Activated T-helper 1 cell treated with anti-CD3 and anti-CD28 coated beads, Interleukin-12 subunit alpha, Interleukin-12 subunit beta, Interleukin-2, Interleukin-4 antibody, amounts not matched to agents 30 ng/mL and 10 ng/mL and 1 ng/mL, durations not matched to agents 14 hours and 24 hours and 36 hours (primary cell): ENCODE data around the gene TRPC4. TPM values are rescaled to one million over a fixed set of nuclear protein-coding genes. Genes with fewer than 3 reads are reported as not detected.

Experiments used
- DNase-seq: peaks from one replicate; pipeline ENCODE4 v3.0.0; 2021; ENCODE audit warnings: low spot score
- H3K27ac Mint-ChIP-seq: one replicate; pipeline ENCODE4 v1.8.0; 2021; ENCODE audit warnings: mild to moderate bottlenecking, mixed read lengths
- H3K27me3 Mint-ChIP-seq: one replicate; pipeline ENCODE4 v1.8.0; 2022; ENCODE audit warnings: mild to moderate bottlenecking, moderate library complexity, mixed read lengths; ENCODE audit not compliant: insufficient read depth
- H3K36me3 Mint-ChIP-seq: one replicate; pipeline ENCODE4 v1.8.0; 2021; ENCODE audit warnings: low read depth, mixed read lengths
- H3K4me1 Mint-ChIP-seq: one replicate; pipeline ENCODE4 v1.8.0; 2021; ENCODE audit warnings: low read depth, mixed read lengths
- H3K4me3 Mint-ChIP-seq: one replicate; pipeline ENCODE4 v1.8.0; 2021; ENCODE audit warnings: mild to moderate bottlenecking, moderate library complexity, mixed read lengths
- H3K9me3 Mint-ChIP-seq: one replicate; pipeline ENCODE4 v1.8.0; 2021; ENCODE audit warnings: mixed read lengths
- intact Hi-C: fragments of 100-400 bp; cut with micrococcal nuclease; formaldehyde crosslinking; loops from one replicate; pipeline ENCODE4 v1.15.1; 2024
- total RNA-seq: library from RNA; stranded (reverse); gene quantifications from 2 replicates; pipeline ENCODE4 v1.2.3, GENCODE V29; 2022

Gene TRPC4
- total RNA-seq = not detected in 2 replicates

- intact Hi-C loops = no loop called here
- Mint-ChIP-seq H3K9me3 (no peaks in the 10 kb centered on the region), H3K4me1 (no peaks in the 10 kb centered on the region), H3K27ac (no peak within 1 kb of the TSS), H3K27me3 (peaks cover 30% of the 10 kb centered on the region), H3K4me3 (no peak within 1 kb of the TSS), H3K36me3 (no peaks in the 10 kb centered on the region)
- DNase-seq = no peak
Observed at GRCh38 chr13:37869756-37870488, at the start of gene TRPC4. TSS of gene TRPC4 (minus strand) at chr13:37869772. CDS start at chr13:37783333, 86,439 bp downstream.

GRCh38 chr13:37918751-37919150, 49.2 kb upstream of the TRPC4 start:
- H3K4me1 Mint-ChIP-seq = no peaks in the 10 kb centered on the region
- no peaks in the 10 kb centered on the region for H3K36me3 Mint-ChIP-seq
- H3K9me3 Mint-ChIP-seq = peaks cover 3% of the 10 kb centered on the region
- no peak overlapping the region for H3K27ac Mint-ChIP-seq
- no peak for DNase-seq
- intact Hi-C loops = no loop called here
- H3K4me3 Mint-ChIP-seq = no peak overlapping the region
- no peaks in the 10 kb centered on the region for H3K27me3 Mint-ChIP-seq

DNA sequence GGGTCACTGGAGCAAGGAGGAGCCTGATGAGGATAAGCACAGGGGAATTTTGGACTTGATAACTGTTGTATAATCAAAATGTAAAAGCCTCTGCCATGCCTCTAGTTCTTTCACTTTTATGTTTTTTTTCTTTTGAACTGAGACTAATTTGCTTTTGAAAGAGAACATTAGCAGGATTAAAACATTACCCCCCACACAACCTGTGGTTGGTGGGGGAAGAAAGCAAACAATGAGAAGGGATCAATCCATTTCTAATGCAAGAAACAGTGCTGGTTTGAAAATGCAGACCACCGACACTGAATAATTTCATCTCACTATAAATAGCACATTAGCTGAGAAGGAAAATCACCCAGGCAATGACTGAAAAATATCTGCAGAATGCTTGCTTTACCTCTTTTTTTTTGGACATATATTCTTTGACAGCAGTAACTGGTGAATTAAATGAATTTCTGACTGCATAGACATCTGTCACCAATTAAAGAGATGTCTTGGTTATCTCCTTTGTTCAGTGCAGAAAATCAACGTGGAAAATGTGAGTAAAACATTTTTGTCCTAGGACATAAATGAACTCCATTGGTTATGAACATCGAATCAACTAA, 48.6 kb upstream of the TRPC4 start:
- Mint-ChIP-seq H3K4me3 (no peak overlapping the region), H3K27me3 (no peaks in the 10 kb centered on the region), H3K9me3 (peaks cover 3% of the 10 kb centered on the region), H3K27ac (no peak overlapping the region), H3K4me1 (no peaks in the 10 kb centered on the region), H3K36me3 (no peaks in the 10 kb centered on the region)
- intact Hi-C loops = no loop called here
- DNase-seq = no peak

- no peaks in the 10 kb centered on the region for H3K27me3 Mint-ChIP-seq
- no peak overlapping the region for H3K27ac Mint-ChIP-seq
- H3K9me3 Mint-ChIP-seq = peaks cover 3% of the 10 kb centered on the region
- H3K36me3 Mint-ChIP-seq = no peaks in the 10 kb centered on the region
- H3K4me3 Mint-ChIP-seq = no peak overlapping the region
- intact Hi-C loops = no loop called here
- no peak for DNase-seq
- H3K4me1 Mint-ChIP-seq = no peaks in the 10 kb centered on the region
Observed at GRCh38 chr13:37914781-37915391, 45.3 kb upstream of the TRPC4 start.

DNA sequence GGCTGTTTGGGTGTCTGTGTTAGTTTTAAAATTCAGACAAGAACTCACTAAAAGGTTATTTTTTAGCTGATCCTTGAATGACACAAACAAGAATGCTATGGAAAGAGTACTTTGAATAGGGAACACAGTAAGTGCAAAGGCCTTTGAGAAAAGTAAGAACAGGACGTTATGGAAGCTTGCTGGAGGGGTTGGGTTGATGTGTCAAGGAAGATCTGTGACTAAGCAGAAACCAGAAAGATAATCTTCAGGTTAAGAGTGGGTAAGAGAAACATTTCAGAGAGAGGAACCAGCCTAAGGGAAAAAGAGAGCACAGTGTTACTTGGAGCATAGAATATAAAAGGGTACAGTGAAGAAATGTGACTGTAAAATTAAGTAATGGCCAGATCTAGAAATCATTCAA, 41.2 kb upstream of the TRPC4 start:
- no peaks in the 10 kb centered on the region for H3K36me3 Mint-ChIP-seq
- no peak for DNase-seq
- H3K4me1 Mint-ChIP-seq = no peaks in the 10 kb centered on the region
- H3K27me3 Mint-ChIP-seq = no peaks in the 10 kb centered on the region
- peaks cover 3% of the 10 kb centered on the region for H3K9me3 Mint-ChIP-seq
- intact Hi-C loops = no loop called here
- H3K27ac Mint-ChIP-seq = no peak overlapping the region
- no peak overlapping the region for H3K4me3 Mint-ChIP-seq

- Mint-ChIP-seq H3K36me3 (no peaks in the 10 kb centered on the region), H3K4me3 (no peak overlapping the region), H3K9me3 (peaks cover 7% of the 10 kb centered on the region), H3K27ac (no peak overlapping the region), H3K27me3 (no peaks in the 10 kb centered on the region), H3K4me1 (no peaks in the 10 kb centered on the region)
- no peak for DNase-seq
- intact Hi-C loops = no loop called here
Observed at GRCh38 chr13:37906880-37907279, 37.3 kb upstream of the TRPC4 start.

- no peak for DNase-seq
- H3K9me3 Mint-ChIP-seq = peaks cover 8% of the 10 kb centered on the region
- no peak overlapping the region for H3K27ac Mint-ChIP-seq
- intact Hi-C loops = no loop called here
- H3K4me1 Mint-ChIP-seq = no peaks in the 10 kb centered on the region
- no peaks in the 10 kb centered on the region for H3K36me3 Mint-ChIP-seq
- no peaks in the 10 kb centered on the region for H3K27me3 Mint-ChIP-seq
- H3K4me3 Mint-ChIP-seq = no peak overlapping the region
Observed at GRCh38 chr13:37905736-37906135, 36.2 kb upstream of the TRPC4 start.

- intact Hi-C loops = no loop called here
- no peaks in the 10 kb centered on the region for H3K27me3 Mint-ChIP-seq
- DNase-seq = no peak
- H3K4me1 Mint-ChIP-seq = no peaks in the 10 kb centered on the region
- peaks cover 15% of the 10 kb centered on the region for H3K9me3 Mint-ChIP-seq
- H3K36me3 Mint-ChIP-seq = no peaks in the 10 kb centered on the region
- H3K4me3 Mint-ChIP-seq = no peak overlapping the region
- no peak overlapping the region for H3K27ac Mint-ChIP-seq
Observed at GRCh38 chr13:37899753-37900152, 30.2 kb upstream of the TRPC4 start.

DNA sequence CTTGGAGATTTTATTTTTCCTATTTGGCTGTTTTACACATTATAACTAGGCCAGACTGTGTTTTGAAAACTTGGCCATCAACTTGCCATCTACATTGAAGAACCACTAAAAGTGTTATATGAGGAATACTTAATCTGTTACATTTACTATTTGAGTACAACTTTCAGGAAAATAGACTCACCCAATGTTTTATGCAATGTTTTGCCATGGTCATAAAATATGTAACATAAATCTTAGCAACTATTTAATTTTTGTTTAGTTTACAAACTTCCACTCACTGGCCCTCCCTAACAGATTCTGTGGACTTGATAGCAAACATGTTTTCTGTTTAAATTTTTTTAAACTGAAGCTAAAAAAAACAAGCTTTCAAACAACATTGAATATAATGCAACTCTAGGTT, 23.7 kb upstream of the TRPC4 start:
- no peaks in the 10 kb centered on the region for H3K9me3 Mint-ChIP-seq
- no peak overlapping the region for H3K4me3 Mint-ChIP-seq
- DNase-seq = no peak
- intact Hi-C loops = no loop called here
- no peaks in the 10 kb centered on the region for H3K36me3 Mint-ChIP-seq
- no peak overlapping the region for H3K27ac Mint-ChIP-seq
- H3K4me1 Mint-ChIP-seq = no peaks in the 10 kb centered on the region
- H3K27me3 Mint-ChIP-seq = no peaks in the 10 kb centered on the region

DNA sequence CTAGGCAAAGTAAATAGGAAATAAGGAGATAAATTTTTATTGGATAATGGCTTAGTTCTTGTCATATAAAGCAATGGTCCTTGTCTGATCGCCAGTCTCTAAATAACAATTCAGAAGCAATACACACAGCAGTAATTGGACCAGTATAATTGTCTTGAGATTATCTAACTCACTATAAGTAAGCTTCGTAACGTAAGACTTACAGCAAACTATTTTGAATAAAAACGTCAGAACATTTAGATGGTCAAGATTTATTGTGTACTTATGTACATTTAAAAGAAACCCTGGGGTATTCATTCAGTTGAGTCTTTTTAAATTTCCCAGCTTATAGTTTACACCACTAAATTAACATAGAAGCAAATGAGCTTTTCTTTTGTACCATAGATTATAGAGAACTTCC, 20.2 kb upstream of the TRPC4 start:
- H3K36me3 Mint-ChIP-seq = no peaks in the 10 kb centered on the region
- no peak for DNase-seq
- no peak overlapping the region for H3K4me3 Mint-ChIP-seq
- H3K9me3 Mint-ChIP-seq = no peaks in the 10 kb centered on the region
- H3K4me1 Mint-ChIP-seq = no peaks in the 10 kb centered on the region
- no peak overlapping the region for H3K27ac Mint-ChIP-seq
- H3K27me3 Mint-ChIP-seq = no peaks in the 10 kb centered on the region
- intact Hi-C loops = no loop called here

DNA sequence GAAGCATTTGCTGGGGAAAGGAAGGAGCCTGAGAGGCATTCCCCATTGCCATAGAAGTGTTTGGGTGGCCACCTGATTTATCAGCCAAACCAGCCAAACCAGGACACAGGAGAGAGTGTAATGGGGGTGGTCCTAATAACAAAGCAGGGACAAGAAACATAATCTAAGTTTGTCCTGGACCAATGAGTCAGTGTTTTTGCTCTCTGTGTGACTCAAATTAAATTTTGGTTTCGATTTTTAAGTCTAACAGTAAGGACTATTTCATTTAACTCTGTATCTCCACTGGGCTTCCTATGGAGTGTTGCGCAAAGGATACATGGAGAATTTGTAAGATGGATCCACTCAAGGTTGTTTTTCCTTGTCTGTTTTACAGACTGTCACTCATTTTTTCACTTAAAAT, 19.5 kb upstream of the TRPC4 start:
- no peaks in the 10 kb centered on the region for H3K4me1 Mint-ChIP-seq
- DNase-seq = no peak
- intact Hi-C loops = no loop called here

DNA sequence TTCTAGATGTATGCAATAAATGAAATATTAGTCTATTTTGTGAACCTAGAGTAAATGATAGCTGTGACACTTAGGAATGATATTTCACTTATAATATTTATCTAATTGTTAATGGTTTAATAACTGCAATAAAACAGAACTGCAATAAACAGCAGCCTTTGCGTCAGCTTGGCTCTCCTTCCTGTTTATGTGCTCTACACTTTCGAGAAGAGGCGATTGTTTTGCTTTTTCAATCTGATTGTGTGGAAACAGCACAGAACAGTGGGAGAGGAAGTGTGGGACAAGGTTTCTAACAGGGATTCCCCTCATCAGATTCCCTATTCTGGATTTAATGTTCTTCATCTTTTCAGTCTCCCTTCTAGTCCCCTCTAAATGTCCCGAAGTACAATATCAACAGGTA, 17.3 kb upstream of the TRPC4 start:
- H3K36me3 Mint-ChIP-seq = no peaks in the 10 kb centered on the region
- H3K4me3 Mint-ChIP-seq = no peak overlapping the region
- H3K27ac Mint-ChIP-seq = no peak overlapping the region
- DNase-seq = no peak
- no peaks in the 10 kb centered on the region for H3K4me1 Mint-ChIP-seq
- H3K27me3 Mint-ChIP-seq = no peaks in the 10 kb centered on the region
- intact Hi-C loops = no loop called here
- H3K9me3 Mint-ChIP-seq = no peaks in the 10 kb centered on the region

More for the DNA sequence above, 19.5 kb upstream of the TRPC4 start:
- H3K27ac Mint-ChIP-seq = no peak overlapping the region
- H3K27me3 Mint-ChIP-seq = no peaks in the 10 kb centered on the region
- no peak overlapping the region for H3K4me3 Mint-ChIP-seq
- H3K9me3 Mint-ChIP-seq = no peaks in the 10 kb centered on the region
- no peaks in the 10 kb centered on the region for H3K36me3 Mint-ChIP-seq

GRCh38 chr13:37884674-37885073, 15.1 kb upstream of the TRPC4 start:
- intact Hi-C loops = no loop called here

More at GRCh38 chr13:37884674-37885073, 15.1 kb upstream of the TRPC4 start:
- no peaks in the 10 kb centered on the region for H3K27me3 Mint-ChIP-seq
- no peak for DNase-seq
- no peak overlapping the region for H3K4me3 Mint-ChIP-seq
- no peaks in the 10 kb centered on the region for H3K9me3 Mint-ChIP-seq
- H3K4me1 Mint-ChIP-seq = no peaks in the 10 kb centered on the region
- no peaks in the 10 kb centered on the region for H3K36me3 Mint-ChIP-seq
- no peak overlapping the region for H3K27ac Mint-ChIP-seq
